Erythroblast (primary cell): Measurements from ENCODE around the gene SNX1.

ENCODE experiments used
- GATA1 ChIP-seq: IDR thresholded peaks from 2 replicates; pipeline ENCODE4 v1.6.1; 2011; ENCODE audit warnings: low read depth, mild to moderate bottlenecking, control low read depth, low read length, moderate library complexity
- POLR2A ChIP-seq: IDR thresholded peaks from 2 replicates; pipeline ENCODE4 v1.6.1; 2011; ENCODE audit warnings: mild to moderate bottlenecking, low read length

- TF ChIP-seq POLR2A (peak; percentile 69), GATA1 (no peak)
Measured at GRCh38 chr15:64095795-64096667, at the start of gene SNX1.
